ENCODE measurements around the gene MATN3.
A peak's percentile ranks its signal among the peaks of the same experiment; 100 is the strongest.
"Not testable (repeated sequence)": the region's sequence is repeated elsewhere in the genome, so short reads cannot be mapped to it uniquely, and the experiment has no call there.

Gene MATN3

GRCh38 chr2:20012282-20013125, at the start of gene MATN3:
TSS of gene MATN3 (minus strand) at chr2:20012668. CDS start at chr2:20012631, 37 bp downstream.
- DNase-seq (ENCODE audit: low spot score), result peak; percentile 38

- DNase-seq (ENCODE audit: low spot score), result no peak
Observed at GRCh38 chr2:20061940-20062339, 49.5 kb upstream of the MATN3 start.

GRCh38 chr2:20061476-20061875, 49.0 kb upstream of the MATN3 start:
- no peak for DNase-seq (ENCODE audit: low spot score)

GRCh38 chr2:20060106-20060505, 47.6 kb upstream of the MATN3 start:
- DNase-seq (ENCODE audit: low spot score), result no peak

GRCh38 chr2:20057268-20057667, 44.8 kb upstream of the MATN3 start:
- DNase-seq (ENCODE audit: low spot score), result no peak

GRCh38 chr2:20054931-20055330, 42.5 kb upstream of the MATN3 start:
- DNase-seq (ENCODE audit: low spot score), result no peak

- no peak for DNase-seq (ENCODE audit: low spot score)
Observed at GRCh38 chr2:20054119-20054518, 41.7 kb upstream of the MATN3 start.

- peak; percentile 86 for DNase-seq (ENCODE audit: low spot score)
Observed at GRCh38 chr2:20052861-20053281, 40.4 kb upstream of the MATN3 start.

GRCh38 chr2:20052229-20052851, 39.9 kb upstream of the MATN3 start:
- peak; percentile 80 for DNase-seq (ENCODE audit: low spot score)

GRCh38 chr2:20051532-20052228, 39.2 kb upstream of the MATN3 start, which contains the start of gene LAPTM4A:
TSS of gene LAPTM4A (minus strand) at chr2:20051628. CDS start at chr2:20051520, 108 bp downstream.
- DNase-seq (ENCODE audit: low spot score), result peak; percentile 100

GRCh38 chr2:20050646-20051531, 38.4 kb upstream of the MATN3 start:
- peak; percentile 64 for DNase-seq (ENCODE audit: low spot score)

GRCh38 chr2:20050104-20050645, 37.7 kb upstream of the MATN3 start:
- peak; percentile 6 for DNase-seq (ENCODE audit: low spot score)

- no peak for DNase-seq (ENCODE audit: low spot score)
Observed at GRCh38 chr2:20049637-20050036, 37.2 kb upstream of the MATN3 start.

- no peak for DNase-seq (ENCODE audit: low spot score)
Observed at GRCh38 chr2:20048488-20049448, 36.3 kb upstream of the MATN3 start.

- DNase-seq (ENCODE audit: low spot score), result not testable (repeated sequence)
Observed at GRCh38 chr2:20045712-20046292, 33.3 kb upstream of the MATN3 start.

- no peak for DNase-seq (ENCODE audit: low spot score)
Observed at GRCh38 chr2:20044778-20045177, 32.3 kb upstream of the MATN3 start.

- no peak for DNase-seq (ENCODE audit: low spot score)
Observed at GRCh38 chr2:20042531-20042930, 30.1 kb upstream of the MATN3 start.

GRCh38 chr2:20040489-20041172, 28.2 kb upstream of the MATN3 start:
- DNase-seq (ENCODE audit: low spot score), result peak; percentile 25

- no peak for DNase-seq (ENCODE audit: low spot score)
Observed at GRCh38 chr2:20037660-20038059, 25.2 kb upstream of the MATN3 start.
